HG03460 (cell line): ENCODE data around the gene GAK.
"Not testable (repeated sequence)": the region's sequence is repeated elsewhere in the genome, so short reads cannot be mapped to it uniquely, and the experiment has no call there.

Experiments used
- ATAC-seq: cut with Tn5 transposase; IDR thresholded peaks from one replicate; pipeline ENCODE4 v1.9.1; 2021; ENCODE audit not compliant: unreplicated experiment

Gene GAK

DNA sequence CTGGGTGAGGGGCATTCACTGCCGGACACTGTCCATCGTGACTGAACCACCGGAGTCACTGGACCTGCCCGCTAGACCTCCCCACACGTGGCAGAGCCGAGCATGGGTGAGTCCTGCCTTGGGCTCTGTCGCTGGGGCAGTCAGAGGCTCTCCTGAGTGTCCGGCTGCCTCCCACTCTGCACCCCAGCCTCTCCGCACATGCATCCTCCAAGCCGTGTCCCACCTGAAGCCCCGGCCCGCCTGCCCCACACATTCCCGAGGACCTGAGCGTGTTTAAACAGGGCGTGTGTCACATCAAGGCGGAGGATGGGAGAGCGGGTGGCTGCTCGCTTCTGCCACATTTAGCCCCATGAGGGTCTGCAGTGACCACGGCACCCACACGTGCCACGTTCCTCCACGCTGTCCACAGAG lies 110.9 kb downstream of the GAK start:
- no peak for ATAC-seq

DNA sequence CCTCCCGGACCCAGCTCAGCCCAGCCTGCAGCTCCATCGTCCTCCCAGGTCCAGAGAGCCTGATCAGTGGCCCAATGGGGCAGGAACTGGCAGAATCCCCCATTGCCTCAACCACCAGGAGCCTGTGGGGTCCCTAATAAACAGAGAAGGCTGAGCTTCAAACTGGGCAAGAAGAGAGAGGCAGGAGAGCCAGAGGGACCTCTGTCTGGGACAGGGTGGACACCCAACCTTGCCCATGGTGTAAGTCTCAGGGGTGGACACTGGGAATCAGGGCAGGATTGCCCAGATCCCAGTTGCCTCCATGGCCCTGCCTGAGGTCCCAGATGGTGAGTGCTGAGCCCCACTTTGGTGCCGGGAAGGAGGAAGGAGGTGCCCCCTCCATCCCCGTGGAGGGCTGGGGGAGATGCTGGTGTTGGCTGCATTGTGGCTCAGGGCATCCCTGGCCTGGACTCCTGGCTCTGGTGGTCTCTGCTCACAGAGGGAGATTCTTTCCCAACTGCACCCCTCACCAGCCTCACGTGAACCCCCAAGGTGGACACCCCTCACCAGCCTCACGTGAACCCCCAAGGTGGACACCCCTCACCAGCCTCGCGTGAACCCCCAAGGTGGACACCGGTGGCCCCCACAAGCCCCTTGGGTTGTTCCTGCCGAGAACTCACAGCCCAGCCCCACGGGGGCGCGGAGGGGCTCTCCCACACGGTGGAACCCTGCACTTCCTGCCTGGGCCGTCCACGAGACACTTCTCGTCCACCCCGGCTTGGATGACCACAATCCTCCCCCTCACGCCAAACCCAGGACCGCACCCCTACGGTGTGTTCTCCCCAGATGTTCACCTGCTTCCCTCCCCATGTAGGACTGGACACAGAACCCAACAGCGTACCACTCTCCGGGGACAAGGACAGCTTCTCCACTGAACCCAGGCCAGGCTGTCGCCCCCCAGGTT lies 111.6 kb downstream of the GAK start:
- ATAC-seq, result no peak

- no peak for ATAC-seq
Observed at GRCh38 chr4:819401-820229, 112.5 kb downstream of the GAK start.

DNA sequence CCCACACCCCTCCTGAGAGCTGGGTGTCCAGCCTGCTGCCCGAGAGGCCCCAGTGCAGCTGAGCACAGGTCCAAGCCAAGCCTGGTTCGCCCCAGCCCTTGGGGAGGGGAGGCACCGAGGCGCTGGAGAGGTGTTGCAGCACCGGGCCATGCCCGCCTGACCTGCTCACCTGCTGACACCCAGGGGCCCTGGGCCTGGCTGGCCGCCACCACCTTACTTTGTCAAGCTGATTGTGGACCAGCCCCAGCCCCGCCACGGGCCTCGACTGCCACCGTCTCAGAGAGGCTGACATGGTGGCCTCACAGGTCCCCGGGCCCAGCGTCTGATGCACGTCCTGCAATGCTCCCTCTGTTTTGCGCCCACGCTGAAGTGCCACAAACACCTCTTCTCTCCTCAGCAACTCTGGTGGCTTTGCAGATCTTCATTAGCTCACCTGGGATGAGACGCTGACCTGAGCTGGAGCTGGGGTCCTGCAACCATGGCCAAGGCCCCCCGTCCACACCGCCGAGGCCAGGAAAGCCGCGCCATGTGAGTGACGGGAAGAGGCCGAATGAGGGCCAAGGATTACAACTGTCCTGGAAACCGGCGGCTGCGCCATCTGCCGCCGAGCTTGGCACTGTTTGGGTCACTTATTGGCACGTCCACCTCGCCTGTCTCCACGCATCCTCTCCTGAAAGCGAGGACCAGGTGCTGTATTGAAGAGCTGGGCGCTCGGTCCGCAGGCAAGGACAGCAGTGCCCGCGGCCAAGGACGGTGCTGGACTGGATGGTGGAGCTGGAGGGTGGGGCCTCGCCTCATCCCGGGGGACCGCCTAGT lies 113.8 kb downstream of the GAK start:
- no peak for ATAC-seq

GRCh38 chr4:815464-816146 lies 116.5 kb downstream of the GAK start:
- ATAC-seq, result no peak

DNA sequence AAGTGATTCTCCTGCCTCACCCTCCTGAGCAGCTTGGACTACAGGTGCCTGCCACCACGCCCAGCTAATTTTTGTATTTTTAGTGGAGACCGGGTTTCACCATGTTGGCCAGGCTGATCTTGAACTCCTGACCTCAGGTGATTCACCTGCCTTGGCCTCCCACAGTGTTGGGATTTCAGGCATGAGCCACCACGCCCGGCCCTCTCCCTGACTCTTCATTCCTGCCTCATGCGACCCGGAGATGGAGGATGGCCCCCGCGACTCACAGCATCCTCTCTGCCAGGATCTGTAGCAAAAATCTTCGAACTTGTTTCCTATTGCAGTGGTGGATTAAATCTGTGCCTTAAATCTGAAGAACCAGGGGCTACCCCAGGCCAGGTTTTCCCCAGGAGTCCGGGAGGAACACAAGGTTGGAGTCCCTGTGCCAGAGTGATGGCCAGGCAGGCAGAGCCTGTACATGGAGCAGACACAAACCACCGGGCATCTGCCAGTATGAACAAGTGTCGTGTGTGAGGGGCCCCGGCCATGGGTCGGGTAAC lies 117.7 kb downstream of the GAK start:
- no peak for ATAC-seq

- no peak for ATAC-seq
Observed at GRCh38 chr4:813900-814299, 118.2 kb downstream of the GAK start.

GRCh38 chr4:808860-809570 lies 123.1 kb downstream of the GAK start:
- ATAC-seq, result no peak

GRCh38 chr4:807792-808191 lies 124.3 kb downstream of the GAK start:
- ATAC-seq, result no peak

DNA sequence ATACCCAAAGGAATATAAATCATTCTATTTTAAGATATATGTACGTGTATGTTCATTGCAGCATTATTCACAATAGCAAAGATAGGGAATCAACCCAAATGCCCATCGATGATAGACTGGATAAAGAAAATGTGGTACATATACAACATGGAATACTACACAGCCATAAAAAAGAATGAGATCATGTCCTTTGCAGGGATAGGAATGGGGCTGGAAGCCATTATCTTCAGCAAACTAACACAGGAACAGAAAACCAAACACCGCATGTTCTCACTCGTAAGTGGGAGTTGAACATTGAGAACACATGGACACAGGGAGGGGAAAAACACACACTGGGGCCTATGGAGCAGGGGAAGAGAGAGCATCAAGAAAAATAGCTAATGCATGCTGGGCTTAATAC lies 125.1 kb downstream of the GAK start:
- not testable (repeated sequence) for ATAC-seq

DNA sequence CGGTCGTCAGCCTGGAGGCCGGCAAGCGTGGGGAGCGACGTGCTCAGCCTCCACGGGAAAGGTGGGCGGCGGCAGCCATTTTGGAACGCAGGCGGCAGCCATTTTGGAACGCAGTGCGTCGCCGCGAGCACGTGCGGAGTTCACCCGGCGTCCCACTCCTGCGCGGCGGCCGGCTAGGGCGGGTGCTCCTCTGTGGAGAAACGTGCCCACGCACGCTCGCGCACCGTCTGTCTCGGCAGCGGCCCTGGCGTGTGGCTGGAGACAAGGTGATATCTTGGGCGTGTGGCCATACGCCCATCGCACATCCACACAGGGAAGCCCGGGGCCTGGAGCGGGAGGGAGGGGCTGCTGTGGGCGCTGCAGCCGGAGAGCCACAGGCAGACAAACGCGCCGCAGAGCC lies 127.3 kb downstream of the GAK start:
- ATAC-seq, result no peak

DNA sequence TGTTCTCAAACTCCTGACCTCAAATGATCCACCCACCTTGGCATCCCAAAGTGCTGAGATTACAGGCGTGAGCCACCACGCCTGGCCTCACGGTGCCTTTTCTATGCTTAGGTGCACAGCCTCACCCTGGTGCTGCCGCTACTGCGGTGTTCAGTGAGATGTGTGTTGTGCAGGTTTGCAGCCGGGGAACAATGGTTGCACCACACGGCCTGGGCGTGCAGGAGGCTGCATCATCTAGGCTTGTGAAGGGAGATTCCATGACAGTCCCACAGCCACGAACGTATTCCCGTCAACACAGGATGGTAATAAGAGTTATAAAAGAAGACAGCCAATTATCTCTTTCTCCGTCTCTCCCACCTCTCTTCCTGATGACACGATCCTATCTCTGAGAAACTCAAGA lies 128.2 kb downstream of the GAK start:
- no peak for ATAC-seq

GRCh38 chr4:801436-802124 lies 130.5 kb downstream of the GAK start:
- no peak for ATAC-seq
